GM12873 (cell line): Measurements from ENCODE around the gene AKR1B15.

ENCODE experiments used
- CTCF ChIP-seq: IDR thresholded peaks from 2 replicates; pipeline ENCODE4 v1.5.1; 2012; ENCODE audit warnings: low read depth, mild to moderate bottlenecking, moderate library complexity, low read length, control low read depth; ENCODE audit not compliant: insufficient read depth; ENCODE audit errors: missing control alignments

AKR1B15 gene

GRCh38 chr7:134605978-134606923 lies 57.3 kb downstream of the AKR1B15 start:
- TF ChIP-seq CTCF, result peak; percentile 81

DNA sequence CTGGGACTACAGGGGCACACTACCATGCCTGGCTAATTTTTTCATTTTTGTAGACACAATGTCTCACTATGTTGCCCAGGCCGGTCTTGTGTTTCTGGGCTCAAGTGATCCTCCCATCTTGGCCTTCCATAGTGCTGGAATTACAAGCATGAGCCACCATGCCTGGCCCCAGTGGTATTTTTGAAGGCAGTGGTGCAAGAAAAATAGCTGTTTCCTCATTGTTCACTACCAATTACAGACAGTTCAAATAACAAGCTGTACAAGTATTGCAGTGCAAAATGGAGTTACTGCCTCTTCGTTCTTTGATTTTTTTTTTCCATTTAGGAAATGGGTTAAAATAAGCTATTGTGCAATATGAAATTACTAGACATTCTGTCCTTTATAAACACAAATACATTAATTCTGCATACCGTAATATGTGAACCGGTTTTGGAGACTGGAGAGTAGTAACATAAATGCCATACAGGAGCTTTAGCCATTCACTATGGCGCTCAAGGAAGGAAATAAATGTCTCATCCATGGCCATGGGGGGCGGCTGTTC lies 62.8 kb downstream of the AKR1B15 start:
- no peak for TF ChIP-seq CTCF

DNA sequence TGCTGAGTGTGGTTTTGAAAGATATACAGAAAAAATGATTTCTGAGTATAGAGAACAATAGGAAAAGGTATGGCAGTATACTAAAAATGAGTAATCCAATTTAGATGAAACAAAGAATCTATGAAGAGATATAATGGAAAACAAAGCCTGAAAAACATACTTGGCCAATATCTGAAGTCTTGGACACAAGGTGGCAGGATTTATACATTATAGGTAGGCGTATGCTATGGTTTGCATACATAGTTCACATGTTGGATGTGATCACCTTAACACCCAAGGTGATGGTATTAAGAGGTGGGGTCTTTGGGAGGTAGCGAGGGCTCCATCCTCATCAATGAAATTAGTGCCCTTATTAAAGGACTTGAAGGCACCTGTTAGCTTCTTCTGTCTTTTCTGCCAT lies 63.3 kb downstream of the AKR1B15 start:
- TF ChIP-seq CTCF, result no peak

DNA sequence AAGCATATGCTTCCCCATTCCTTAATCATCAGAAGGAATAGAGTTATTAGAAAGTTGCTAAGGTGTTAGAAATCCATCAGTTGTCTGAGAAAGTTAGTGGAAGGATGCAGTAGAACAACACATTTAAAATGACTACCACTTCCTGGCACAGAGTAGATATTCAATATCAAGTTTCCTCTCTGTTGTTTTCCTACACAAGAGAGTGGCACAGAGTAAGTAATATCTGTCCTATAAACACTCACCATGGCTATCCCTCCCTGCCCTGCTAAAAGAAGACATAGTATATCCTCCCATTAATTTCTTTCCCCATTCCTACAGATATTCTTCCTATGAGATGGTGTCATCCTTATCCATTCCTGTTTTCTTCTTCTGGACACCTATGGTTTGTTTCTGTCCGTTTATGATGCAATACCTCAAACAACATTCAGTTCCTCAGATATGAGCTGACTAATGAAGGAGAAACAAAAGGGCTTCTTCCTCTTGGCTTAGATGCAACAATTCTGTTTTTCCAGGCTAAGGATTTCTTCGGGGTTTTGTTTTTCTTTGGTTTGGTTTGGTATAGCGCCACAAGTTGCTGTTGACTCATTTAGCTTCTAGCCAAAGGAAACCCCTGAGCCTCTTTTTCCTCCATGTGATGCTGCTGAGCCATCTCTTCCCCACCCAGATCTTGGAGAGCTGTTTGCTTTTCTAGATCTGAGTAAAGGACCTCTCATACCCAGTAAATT lies 64.9 kb downstream of the AKR1B15 start:
- no peak for TF ChIP-seq CTCF

DNA sequence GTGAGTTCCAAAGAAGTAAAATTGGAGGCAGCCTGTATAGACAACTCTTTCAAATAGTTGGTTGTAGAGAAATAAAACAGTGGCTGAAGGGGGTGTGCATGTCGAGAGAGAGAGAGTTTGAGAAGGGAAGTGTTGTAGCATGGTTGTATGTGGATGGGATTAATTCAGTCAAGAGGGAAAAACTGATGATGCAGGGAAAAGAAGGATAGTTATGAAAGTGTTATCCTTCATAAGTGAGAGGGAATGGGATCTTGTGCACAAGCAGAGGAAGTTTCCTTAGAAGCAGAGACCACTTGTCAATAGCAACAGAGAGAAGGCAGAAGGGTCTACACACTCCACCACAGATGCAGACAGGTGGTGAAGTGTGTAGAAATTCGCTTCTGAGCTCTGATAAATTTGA lies 67.7 kb downstream of the AKR1B15 start:
- no peak for TF ChIP-seq CTCF

- no peak for TF ChIP-seq CTCF
These were observed 70.0 kb downstream of the AKR1B15 start for GRCh38 chr7:134618756-134619530.
